Measurements from ENCODE around the gene CACNA1I.

DNA sequence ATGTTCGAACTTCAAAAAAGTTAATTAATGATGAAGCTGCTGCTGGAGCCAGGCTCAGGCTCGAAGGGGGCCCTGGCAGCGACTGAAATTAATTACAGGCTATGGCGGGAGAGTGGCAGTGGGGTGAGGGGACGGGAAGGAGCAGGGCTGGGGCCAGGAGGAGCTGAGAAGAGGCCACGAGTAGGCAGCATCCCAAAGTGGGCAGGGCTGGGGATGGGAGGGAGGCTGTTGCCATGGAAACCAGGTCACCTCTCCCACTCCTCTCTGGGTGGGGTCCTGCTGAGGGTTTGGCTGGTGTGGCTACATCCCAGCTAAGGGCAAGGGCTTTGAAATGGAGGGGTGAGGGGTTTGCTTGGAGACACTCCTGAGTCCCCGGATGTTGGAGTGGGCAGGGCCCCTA lies 23.9 kb downstream of the CACNA1I start:
- TF ChIP-seq, protein P1, sequence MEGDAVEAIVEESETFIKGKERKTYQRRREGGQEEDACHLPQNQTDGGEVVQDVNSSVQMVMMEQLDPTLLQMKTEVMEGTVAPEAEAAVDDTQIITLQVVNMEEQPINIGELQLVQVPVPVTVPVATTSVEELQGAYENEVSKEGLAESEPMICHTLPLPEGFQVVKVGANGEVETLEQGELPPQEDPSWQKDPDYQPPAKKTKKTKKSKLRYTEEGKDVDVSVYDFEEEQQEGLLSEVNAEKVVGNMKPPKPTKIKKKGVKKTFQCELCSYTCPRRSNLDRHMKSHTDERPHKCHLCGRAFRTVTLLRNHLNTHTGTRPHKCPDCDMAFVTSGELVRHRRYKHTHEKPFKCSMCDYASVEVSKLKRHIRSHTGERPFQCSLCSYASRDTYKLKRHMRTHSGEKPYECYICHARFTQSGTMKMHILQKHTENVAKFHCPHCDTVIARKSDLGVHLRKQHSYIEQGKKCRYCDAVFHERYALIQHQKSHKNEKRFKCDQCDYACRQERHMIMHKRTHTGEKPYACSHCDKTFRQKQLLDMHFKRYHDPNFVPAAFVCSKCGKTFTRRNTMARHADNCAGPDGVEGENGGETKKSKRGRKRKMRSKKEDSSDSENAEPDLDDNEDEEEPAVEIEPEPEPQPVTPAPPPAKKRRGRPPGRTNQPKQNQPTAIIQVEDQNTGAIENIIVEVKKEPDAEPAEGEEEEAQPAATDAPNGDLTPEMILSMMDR (IDR thresholded peaks at IDR 0.05) = no peak
- TF ChIP-seq POLR2A (IDR thresholded peaks at IDR 0.05) = no peak
